NCI-H1092 treated with DMSO at 0.1 percent for 48 hours (cell line): ENCODE measurements around the gene SARNP.
A peak's percentile ranks its signal among the peaks of the same experiment; 100 is the strongest.

Experiments
- DNase-seq: peaks from one replicate; lab custom pipeline; 2025; lab: John Stamatoyannopoulos, UW

Gene SARNP

GRCh38 chr12:55724226-55724939, 93.1 kb downstream of the SARNP start:
- DNase-seq, result no peak

DNA sequence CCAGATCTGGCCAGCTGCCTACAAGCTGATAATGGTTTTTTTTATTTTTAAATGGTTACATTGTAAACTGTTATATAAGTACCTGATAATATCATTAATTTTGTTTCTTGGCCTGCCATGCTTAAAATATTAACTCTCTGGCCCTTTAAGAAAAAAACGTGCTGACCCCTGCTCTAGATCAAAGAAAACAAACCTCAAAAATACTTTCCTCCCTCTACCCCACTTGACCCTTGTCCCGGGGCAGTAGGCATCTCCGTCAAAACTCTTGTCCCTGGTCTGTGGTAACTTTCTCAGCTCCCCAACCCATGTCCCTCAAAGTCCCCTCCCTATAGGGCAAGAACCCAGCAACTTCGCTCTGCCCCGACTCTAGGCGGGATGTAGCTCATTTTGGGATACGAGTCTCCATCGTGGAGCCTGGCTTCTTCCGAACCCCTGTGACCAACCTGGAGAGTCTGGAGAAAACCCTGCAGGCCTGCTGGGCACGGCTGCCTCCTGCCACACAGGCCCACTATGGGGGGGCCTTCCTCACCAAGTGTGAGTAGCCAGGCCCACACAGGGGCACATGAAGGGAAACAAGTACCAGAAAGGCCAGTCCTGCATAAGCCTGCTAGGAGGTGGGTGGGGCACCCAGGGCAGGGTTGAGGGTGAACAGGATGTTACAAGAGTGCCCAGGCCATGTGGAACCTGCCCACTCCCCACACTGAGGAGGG, 93.9 kb downstream of the SARNP start:
- DNase-seq, result no peak

DNA sequence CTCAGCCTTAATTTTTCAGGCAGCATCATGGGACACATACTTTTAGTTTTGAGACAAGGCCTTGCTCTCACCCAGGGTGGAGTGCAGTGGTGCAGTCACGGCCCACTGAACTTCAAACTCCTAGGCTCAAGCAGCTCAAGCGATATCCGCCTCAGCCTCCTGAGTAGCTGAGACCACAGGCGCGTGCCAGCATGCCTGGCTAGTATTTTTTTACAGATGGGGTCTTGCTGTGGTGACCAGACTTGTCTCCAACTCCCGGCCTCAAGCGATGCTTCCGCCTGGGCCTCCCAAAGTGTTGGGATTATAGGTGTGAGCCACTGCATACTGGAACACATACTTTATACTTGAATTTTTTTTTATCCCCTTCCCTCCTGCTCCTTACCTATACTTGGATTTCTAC, 94.6 kb downstream of the SARNP start:
- no peak for DNase-seq

DNA sequence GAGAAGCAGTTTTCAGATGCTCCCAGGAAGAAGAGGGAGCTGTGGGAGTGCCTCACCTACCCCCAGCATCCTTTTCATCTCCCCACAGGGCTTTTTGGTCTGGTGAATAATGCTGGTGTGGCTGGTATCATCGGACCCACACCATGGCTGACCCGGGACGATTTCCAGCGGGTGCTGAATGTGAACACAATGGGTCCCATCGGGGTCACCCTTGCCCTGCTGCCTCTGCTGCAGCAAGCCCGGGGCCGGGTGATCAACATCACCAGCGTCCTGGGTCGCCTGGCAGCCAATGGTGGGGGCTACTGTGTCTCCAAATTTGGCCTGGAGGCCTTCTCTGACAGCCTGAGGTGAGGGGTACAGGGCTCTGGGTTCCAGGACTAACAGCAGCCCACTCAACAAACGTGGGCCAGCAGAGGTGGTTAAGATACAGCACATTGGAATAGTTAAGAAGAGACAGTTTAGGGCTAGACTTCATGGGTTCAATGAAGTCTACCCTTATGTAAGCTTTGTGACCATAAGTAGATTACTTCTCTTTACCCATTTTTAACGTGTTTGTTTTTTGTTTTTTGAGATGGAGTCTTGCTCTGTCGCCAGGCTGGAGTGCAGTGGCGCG, 95.8 kb downstream of the SARNP start:
- DNase-seq, result no peak

DNA sequence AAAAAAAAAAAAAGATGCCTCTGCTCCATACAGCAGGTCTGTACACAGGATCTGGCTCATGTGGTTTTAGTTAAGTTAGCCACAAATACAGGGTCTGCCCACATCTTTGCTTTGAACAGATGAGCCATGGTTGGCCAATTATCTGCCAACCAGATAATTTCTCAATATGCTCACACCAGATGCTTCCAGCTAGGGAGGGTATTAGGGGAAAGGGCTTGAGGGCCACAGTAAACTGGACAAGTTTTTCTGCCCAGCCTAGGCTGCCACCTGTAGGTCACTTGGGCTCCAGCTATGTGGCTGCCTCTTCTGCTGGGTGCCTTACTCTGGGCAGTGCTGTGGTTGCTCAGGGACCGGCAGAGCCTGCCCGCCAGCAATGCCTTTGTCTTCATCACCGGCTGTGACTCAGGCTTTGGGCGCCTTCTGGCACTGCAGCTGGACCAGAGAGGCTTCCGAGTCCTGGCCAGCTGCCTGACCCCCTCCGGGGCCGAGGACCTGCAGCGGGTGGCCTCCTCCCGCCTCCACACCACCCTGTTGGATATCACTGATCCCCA, 96.6 kb downstream of the SARNP start:
- DNase-seq, result no peak

- no peak for DNase-seq
These were observed 97.4 kb downstream of the SARNP start, which contains the start of gene RDH5 for GRCh38 chr12:55720071-55720564. Gene RDH5 (plus strand): TSS chr12:55720393. CDS start chr12:55721185, 792 bp downstream.

DNA sequence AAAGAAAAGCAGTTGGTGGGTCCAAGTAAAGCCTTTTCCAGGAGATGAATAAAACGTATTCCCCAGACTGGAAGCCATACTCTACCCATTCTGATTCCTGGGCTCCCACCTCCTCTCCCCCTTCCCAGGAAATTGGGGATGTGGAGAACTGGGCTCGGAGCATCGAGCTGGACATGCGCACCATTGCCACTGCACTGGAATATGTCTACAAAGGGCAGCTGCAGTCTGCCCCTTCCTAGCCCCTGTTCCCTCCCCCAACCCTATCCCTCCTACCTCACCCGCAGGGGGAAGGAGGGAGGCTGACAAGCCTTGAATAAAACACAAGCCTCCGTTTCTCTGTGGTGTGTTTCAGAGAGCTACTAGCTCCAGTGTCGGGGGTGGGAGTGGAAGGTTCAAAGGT, 98.2 kb downstream of the SARNP start:
- no peak for DNase-seq

DNA sequence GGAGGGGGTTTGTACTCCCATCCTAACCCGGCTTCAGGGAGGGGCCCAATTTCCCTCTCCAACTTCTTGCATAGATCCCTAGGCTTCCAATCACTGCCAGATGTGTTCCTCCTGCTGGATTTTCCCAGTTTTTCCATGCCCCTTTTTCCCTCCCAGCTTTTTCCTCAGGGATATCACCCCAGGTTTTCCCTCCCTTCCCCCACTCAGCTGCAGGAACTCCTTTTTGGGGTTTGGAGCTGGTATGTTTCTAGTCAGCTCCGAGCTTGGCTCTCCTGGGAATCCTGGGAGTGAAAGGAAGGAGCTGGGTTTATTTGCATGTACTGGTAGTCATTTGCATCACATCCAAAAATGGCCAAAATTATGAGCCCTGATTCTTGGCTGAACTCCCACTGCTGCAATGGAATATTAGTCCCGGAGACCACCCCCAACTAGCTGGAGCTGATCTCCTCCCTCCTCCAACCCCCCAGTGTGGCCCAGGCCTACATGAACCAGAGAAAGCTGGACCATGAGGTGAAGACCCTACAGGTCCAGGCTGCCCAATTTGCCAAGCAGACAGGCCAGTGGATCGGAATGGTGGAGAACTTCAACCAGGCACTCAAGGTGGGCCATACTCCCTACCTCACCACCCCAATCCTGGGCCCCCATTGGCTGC, 98.8 kb downstream of the SARNP start:
- no peak for DNase-seq

GRCh38 chr12:55718015-55718414, 99.5 kb downstream of the SARNP start:
- no peak for DNase-seq

DNA sequence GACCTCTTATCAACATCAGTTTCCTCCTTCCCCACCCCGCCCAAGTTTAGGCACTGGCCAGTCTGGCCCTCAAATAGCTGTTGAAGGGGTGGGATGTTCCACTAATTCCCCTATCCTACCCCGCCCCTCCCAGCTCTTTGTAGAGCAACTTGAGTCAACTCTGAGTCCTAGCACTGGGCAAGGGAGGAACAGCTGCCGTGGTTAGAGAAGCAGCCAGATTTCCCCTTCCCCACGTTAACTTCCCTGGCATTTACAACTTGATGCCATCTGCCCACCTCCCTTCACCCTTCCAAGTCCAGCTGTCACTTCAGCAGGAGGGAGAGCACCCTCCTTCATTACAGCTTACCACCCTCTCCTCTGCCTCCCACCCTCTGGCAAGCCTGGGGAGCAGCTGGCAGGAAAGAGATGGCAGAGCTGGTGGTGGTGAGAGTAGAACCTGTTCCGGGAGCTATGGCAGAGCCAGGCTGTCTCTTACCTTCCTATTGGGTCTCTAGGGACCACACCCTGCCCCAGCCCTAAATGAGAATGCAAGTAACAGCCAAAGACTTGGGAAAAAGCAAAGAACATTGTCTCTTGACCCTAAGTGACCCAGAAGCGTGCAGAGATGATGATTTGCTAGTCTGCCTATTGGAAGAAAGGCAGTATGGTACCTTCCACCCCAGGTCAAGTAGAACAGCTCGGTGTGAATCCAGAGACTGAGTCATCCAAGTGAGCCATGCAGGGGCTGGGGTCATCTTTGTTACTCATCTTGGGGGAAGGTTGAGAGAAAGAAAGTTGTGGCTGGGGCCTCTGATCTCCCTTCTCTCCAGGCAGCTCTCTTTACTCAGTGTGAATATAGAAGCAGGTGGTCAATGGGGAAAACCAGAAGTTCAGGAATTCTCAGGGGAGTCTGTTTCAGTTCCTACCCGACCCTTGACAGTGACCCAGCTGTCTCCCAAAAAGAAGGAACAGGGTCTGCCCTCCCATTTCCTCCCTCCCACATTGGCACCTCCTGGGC, 100.2 kb downstream of the SARNP start:
- no peak for DNase-seq

- DNase-seq, result no peak
These were observed 101.0 kb downstream of the SARNP start for GRCh38 chr12:55716582-55716957.

DNA sequence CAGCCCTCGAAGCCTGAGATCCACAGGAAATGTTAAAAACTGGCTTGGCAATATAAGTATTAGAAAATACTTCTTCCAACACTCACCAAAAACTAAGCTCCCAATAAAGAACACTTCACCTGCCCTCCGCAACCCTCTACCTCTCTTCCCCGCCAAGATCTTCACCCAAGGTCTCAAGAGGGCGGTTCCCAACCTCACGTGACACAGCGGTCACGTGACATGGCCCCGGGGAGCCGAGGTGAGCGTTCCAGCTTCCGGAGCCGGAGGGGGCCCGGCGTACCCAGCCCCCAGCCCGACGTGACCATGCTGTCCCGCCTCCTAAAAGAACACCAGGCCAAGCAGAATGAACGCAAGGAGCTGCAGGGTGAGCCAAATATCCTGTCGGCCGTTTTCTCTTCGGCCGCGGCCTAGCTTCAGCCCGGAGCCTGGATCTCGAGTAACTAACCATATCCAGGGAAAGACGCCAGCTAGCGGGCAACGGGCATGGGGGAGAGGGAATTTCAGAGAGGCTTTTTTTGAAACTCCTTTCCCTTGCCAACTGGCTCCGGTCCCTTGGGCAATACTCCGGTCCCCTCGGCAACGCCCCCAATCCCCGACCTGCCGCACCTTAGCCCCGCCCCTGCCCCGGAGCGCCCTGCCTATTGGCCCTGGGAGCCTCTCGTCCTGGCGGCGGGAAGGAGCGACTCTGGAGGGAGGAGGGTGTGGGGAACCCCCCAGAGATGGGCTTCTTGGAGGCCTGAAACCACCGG, 101.5 kb downstream of the SARNP start, which contains the start of gene BLOC1S1:
BLOC1S1 (plus strand) TSS at position 214 of the 749 bp plus-strand sequence; CDS start at position 220, 6 bp downstream.
- DNase-seq, result peak; percentile 78

DNA sequence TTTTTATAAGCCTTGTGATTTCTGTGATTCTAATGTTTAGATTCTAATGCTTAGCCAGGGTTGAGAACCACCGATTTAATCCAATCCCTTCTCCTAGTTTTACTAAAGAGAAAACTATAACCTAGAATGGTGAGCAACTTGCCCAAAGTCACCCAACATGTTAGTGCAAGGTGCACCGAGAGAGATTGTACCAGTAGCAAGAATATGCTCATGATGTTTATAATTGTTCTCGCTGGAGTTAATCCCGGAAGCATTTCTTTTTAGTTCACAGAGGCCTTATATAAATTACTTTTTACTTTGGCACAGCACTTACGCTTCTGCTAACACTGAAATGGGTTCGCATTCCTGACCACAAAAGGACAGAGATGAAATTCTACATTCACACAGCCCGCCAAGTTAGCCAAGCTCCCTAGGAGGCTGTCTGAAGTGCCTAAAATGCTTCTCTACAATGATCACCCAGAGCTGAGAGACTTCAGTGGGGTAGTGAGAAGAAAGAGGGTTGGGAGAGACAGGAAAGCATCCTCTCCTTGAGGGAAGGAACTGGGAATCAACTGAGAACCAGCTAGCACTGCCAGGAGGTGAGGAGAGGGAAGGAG, 102.3 kb downstream of the SARNP start:
- DNase-seq, result no peak

DNA sequence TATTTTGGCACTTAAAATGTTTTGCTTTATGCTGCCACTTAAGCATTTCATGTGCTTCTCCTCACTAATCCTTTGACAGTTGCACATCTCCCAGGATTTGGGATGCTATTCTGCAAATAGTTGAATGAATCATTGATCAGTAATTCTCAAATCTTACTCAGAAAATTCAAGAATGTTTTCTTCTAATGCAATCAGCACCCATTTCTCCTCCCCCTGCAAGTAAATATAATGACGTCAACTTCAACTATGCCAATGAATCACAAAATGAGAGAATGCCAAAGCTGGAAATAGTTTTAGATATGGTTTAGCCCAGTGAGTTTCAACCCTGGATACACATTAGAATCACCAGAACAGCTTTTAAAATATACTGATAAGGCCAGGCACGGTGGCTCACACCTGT, 103.8 kb downstream of the SARNP start:
- DNase-seq, result no peak

- no peak for DNase-seq
These were observed 104.7 kb downstream of the SARNP start for GRCh38 chr12:55712700-55713415.

DNA sequence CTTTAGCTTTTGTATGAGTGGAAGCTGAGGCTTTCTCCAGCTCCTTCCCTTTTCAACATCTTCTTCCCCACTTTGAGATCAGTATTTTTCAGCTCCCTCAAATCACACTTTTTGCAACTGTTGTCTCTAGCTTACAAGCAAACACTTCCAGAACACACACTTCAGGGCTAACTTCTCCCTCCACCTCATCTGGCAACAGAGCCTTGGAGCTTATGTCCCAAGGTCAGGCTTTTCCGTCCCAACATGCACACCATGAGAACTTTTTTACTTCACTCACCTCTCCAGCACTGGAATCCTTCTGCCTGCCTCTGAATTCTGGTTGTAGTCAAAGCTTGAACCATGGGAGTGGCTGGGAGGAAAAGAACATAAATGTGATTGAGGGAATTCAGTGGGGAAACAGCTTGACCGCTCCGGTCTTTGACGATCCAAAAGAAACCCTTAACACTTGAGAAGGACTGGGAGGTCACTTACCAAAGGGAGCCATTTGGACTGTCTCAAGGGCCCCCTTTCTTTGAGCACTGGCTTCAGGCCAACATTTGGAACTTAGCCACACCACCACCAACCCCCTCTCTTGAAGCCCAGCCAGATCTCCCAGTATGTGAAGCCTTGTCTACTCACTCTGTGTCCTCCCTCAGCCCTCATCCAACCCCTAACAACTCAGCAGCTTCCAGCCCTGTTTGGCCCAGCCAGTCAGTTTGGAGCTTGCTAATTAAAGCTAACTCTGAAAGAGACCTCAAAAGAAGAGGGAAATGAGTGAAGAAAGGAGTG, 105.6 kb downstream of the SARNP start:
- DNase-seq, result no peak

GRCh38 chr12:55708695-55709233, 108.8 kb downstream of the SARNP start:
- DNase-seq, result no peak
